BE2C (cell line): ENCODE results near the gene OR5T1.

ENCODE experiments used
- DNase-seq: peaks from one replicate; pipeline ENCODE4 v3.0.0-alpha.2; 2020
- H3K27me3 ChIP-seq: fragments of 250-450 bp; sonication (Bioruptor Pico); 2 replicates; pipeline ENCODE4 v1.5.1; 2020; ENCODE audit warnings: mild to moderate bottlenecking
- H3K36me3 ChIP-seq: fragments of 250-450 bp; sonication (Bioruptor Pico); 2 replicates; pipeline ENCODE4 v1.5.1; 2020; ENCODE audit warnings: mild to moderate bottlenecking
- H3K4me1 ChIP-seq: fragments of 250-450 bp; sonication (Bioruptor Pico); 2 replicates; pipeline ENCODE4 v1.5.1; 2020
- H3K4me3 ChIP-seq: 2 replicates; pipeline ENCODE4 v1.5.1; 2011; ENCODE audit warnings: low read depth, low read length
- H3K9me3 ChIP-seq: fragments of 250-450 bp; sonication (Bioruptor Pico); 2 replicates; pipeline ENCODE4 v1.5.1; 2020
- CTCF ChIP-seq: IDR thresholded peaks from 2 replicates; pipeline ENCODE4 v1.5.1; 2012; ENCODE audit warnings: mild to moderate bottlenecking, low read depth, low read length

Gene OR5T1

GRCh38 chr11:56307836-56308235, 33.9 kb downstream of the OR5T1 start:
- DNase-seq = no peak
- Histone ChIP-seq H3K4me3 (no peak overlapping the region), H3K9me3 (no peaks in the 10 kb centered on the region), H3K27me3 (no peaks in the 10 kb centered on the region), H3K36me3 (no peaks in the 10 kb centered on the region), H3K4me1 (no peaks in the 10 kb centered on the region)
- no peak for TF ChIP-seq CTCF

GRCh38 chr11:56314844-56315243, 40.9 kb downstream of the OR5T1 start, which contains the start of gene OR8K3:
TSS of gene OR8K3 (plus strand) at chr11:56315144. CDS start at chr11:56318307, 3,163 bp downstream.
- Histone ChIP-seq H3K4me3 (no peak within 1 kb of the TSS), H3K27me3 (no peaks in the 10 kb centered on the region), H3K9me3 (no peaks in the 10 kb centered on the region), H3K4me1 (no peaks in the 10 kb centered on the region), H3K36me3 (no peaks in the 10 kb centered on the region)
- DNase-seq = no peak
- no peak for TF ChIP-seq CTCF
